ENCODE measurements around the gene OPN3.
"Not testable (repeated sequence)": the region's sequence is repeated elsewhere in the genome, so short reads cannot be mapped to it uniquely, and the experiment has no call there.

OPN3 gene, protein sequence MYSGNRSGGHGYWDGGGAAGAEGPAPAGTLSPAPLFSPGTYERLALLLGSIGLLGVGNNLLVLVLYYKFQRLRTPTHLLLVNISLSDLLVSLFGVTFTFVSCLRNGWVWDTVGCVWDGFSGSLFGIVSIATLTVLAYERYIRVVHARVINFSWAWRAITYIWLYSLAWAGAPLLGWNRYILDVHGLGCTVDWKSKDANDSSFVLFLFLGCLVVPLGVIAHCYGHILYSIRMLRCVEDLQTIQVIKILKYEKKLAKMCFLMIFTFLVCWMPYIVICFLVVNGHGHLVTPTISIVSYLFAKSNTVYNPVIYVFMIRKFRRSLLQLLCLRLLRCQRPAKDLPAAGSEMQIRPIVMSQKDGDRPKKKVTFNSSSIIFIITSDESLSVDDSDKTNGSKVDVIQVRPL

GRCh38 chr1:241640149-241640866 lies at the start of gene OPN3, which contains the start of gene CHML:
TSS of gene OPN3 (minus strand) at chr1:241640369. CDS start at chr1:241640254, 115 bp downstream.
TSS of gene CHML (minus strand) at chr1:241640369. CDS start at chr1:241635766, 4,603 bp downstream.
- in situ Hi-C loops (cut with HindIII; ENCODE audit: low sequenced_read_pairs): loop anchor here (25.0 kb wide), 1 partner anchor 172 kb away; no protein-coding TSS in a partner anchor

DNA sequence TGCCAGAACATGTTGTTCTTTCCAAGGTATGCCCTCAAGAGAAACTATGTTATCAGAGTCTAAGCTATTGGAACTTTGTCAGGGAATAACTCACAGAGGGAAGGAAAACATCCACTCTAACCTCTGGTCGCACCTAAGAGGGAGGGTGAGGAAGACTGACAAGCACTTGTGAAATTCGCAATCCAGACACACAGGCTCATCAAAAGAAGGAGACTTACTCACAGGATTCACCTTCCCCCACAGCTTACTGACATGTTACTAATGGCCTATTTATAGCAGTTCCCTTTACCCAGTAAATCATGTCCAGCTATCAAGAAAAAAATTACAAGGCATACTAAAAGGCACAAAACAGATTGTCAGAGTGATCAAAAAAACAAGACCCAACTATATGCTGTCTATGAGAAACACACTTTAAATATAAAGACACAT lies 48.8 kb upstream of the OPN3 start:
- in situ Hi-C loops (cut with HindIII; ENCODE audit: low sequenced_read_pairs): no loop called here

- in situ Hi-C loops (cut with HindIII; ENCODE audit: low sequenced_read_pairs): no loop called here
Measured at GRCh38 chr1:241684108-241684507, 43.9 kb upstream of the OPN3 start.

- in situ Hi-C loops (cut with HindIII; ENCODE audit: low sequenced_read_pairs): no loop called here
Measured at GRCh38 chr1:241682921-241683320, 42.8 kb upstream of the OPN3 start.

GRCh38 chr1:241681861-241682448 lies 41.8 kb upstream of the OPN3 start:
- in situ Hi-C loops (cut with HindIII; ENCODE audit: low sequenced_read_pairs): not testable (repeated sequence)

GRCh38 chr1:241679961-241680360 lies 39.8 kb upstream of the OPN3 start:
- in situ Hi-C loops (cut with HindIII; ENCODE audit: low sequenced_read_pairs): no loop called here

DNA sequence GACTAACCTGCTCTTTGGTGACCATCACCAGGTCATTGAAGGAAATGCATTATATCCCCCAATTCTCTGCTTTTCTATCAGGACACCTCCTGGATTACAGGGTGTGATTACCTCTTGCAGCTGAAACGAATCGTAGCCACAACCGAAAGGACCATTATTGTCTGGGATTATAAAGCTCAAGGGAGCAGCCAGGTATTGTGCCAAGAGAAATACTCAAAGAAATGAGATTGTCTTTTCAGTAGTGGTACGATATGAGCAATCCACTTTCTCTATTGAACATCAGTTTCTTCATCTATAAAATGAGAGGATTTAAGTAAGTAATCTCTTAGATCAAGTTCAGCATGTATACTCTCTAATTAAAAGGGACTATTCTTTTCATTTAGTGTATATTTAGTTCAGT lies 39.2 kb upstream of the OPN3 start:
- in situ Hi-C loops (cut with HindIII; ENCODE audit: low sequenced_read_pairs): no loop called here

DNA sequence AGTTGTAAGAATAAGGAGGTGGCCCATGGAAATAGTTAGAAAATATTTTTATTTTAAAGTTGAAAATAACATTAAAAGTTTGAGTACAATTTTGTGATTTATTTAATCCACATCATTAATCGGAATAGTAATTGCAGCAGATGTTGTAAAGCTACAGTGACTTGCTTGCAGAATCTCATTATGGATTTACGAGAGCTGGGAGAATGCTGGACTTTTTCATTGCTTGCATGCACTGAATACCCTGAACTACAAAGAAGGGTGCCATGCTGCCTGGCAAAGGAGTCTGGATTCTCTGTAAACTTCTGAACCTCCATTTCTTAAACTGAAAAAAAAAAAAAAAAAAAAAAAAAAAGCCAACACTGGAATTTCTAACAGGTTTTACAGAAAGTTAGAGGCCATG lies 38.4 kb upstream of the OPN3 start:
- in situ Hi-C loops (cut with HindIII; ENCODE audit: low sequenced_read_pairs): no loop called here

DNA sequence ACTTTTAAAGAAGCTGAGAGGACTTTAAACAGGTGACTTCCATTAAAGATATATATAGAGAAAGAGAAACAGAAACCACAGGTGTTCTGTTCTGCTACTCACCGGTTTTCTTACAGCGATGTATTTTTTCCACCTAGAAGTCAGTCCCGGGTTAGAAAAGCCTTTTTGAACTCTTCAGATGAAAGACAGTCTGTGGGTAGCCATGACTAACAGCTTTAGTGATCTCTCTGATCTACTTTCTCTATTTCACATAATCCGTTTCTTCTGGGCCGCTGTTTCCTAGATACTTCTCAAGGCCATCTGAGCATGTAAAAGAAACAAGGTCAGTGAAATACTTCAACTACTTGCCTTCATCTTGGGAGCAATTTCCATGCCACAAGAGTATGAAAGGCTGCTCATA lies 37.0 kb upstream of the OPN3 start:
- in situ Hi-C loops (cut with HindIII; ENCODE audit: low sequenced_read_pairs): no loop called here

GRCh38 chr1:241675983-241676382 lies 35.8 kb upstream of the OPN3 start:
- in situ Hi-C loops (cut with HindIII; ENCODE audit: low sequenced_read_pairs): no loop called here

- in situ Hi-C loops (cut with HindIII; ENCODE audit: low sequenced_read_pairs): no loop called here
Measured at GRCh38 chr1:241674805-241675384, 34.7 kb upstream of the OPN3 start.

GRCh38 chr1:241672301-241672700 lies 32.1 kb upstream of the OPN3 start:
- in situ Hi-C loops (cut with HindIII; ENCODE audit: low sequenced_read_pairs): no loop called here

- in situ Hi-C loops (cut with HindIII; ENCODE audit: low sequenced_read_pairs): no loop called here
Measured at GRCh38 chr1:241666419-241666818, 26.2 kb upstream of the OPN3 start.

DNA sequence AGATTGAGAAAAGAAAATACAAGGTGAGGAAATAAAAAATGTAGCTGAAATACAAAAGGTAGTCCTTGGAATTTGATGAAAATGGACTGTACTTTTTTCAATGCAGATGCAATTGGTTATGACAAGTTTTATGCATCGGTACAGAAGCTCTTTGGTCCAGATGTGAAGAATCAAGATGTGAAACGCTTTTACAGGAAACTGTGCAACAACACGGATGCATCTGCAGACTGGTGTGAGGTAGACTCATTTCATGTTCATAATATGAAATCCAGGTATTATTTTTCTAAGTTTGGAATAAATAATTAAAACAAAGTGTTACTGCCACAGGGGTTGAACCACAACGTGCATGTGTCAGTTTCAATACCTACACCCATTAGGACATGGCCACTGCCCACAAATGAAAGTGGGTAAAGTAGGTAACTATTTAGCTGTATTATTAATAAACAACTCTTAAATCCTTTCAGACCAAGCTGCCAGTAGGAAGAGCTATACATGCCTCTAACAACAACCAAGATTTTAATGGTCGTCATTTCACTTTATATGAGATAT lies 20.3 kb upstream of the OPN3 start:
- in situ Hi-C loops (cut with HindIII; ENCODE audit: low sequenced_read_pairs): no loop called here

- in situ Hi-C loops (cut with HindIII; ENCODE audit: low sequenced_read_pairs): not testable (repeated sequence)
Measured at GRCh38 chr1:241659016-241659415, 18.8 kb upstream of the OPN3 start.

DNA sequence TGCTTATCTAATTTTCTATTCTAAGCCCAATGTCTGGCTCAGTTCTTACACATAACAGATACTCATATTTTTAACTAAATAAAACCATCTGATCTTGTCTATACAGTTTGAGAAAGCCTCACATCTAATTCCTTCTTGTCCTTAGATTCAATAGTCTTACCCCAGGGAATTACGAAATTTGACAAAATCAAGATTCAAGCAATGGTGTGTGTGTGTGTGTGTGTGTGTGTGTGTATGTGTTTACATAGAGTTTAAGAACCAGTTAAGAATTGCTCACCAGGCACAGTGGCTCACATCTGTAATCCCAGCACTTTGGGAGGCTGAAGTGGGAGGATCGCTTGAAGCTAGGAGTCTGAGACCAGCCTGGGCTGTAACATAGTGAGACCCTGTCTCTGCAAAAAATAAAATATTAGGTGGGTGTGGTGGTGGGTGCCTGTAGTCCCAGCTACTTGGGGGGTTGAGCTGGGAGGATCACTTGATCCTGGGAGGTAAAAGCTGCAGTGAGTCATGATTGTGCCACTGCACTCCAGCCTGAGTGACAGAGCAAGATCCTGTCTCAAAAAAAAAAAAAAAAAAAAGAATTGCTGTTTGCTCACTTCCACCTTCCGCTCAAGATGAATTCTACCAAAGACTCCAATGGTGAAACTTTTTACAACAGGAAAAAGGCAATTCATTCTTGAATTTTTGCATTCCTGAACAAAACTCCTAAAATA lies 18.1 kb upstream of the OPN3 start:
- in situ Hi-C loops (cut with HindIII; ENCODE audit: low sequenced_read_pairs): no loop called here

- in situ Hi-C loops (cut with HindIII; ENCODE audit: low sequenced_read_pairs): loop anchor here (5.0 kb wide), 1 partner anchor 98 kb away; no protein-coding TSS in a partner anchor
Measured at GRCh38 chr1:241654641-241655040, 14.5 kb upstream of the OPN3 start.

DNA sequence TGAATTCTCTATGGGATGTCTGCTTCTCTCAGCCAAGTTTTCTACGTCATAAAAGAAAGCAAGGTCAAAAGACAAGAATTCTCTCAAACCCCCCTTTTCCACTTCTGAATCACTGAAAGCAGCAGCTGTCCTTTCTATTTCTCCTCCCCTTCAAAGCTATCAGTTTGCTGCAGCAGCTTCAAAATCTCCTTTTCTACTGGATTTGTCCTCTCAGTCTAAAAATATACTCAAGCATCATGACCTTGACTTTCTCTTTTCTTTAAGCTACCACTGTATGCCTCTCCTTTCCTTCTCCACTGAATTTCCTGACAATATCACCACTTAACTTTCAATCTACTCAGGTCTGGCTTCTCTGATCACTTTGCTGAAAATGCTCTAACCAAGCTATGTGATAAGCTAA lies 13.8 kb upstream of the OPN3 start:
- in situ Hi-C loops (cut with HindIII; ENCODE audit: low sequenced_read_pairs): loop anchor here (5.0 kb wide), 1 partner anchor 98 kb away; no protein-coding TSS in a partner anchor

DNA sequence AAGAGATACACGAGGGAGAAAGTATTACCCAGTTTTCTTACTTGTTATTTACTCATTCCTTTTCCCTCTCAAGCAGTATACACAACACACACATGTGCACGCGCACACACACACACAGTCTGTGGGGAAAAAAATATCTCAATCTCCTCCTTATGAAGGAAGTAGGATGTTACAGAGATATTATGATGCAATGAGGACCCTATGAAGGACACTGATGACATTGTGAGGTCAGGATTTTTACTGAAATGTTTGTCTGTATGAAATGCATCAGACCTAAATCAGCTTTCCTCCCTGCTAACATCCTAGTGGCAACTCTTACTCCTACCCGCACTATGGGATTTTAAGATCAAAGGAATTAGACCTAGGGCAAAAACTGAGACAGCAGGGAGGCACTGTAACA lies 11.8 kb upstream of the OPN3 start, which contains the start of gene WDR64:
TSS of gene WDR64 (plus strand) at position 270 of the 400 bp plus-strand sequence. CDS start 204 bp downstream, outside the sequence.
- in situ Hi-C loops (cut with HindIII; ENCODE audit: low sequenced_read_pairs): loop anchor here (5.0 kb wide), 1 partner anchor 100 kb away; no protein-coding TSS in a partner anchor

DNA sequence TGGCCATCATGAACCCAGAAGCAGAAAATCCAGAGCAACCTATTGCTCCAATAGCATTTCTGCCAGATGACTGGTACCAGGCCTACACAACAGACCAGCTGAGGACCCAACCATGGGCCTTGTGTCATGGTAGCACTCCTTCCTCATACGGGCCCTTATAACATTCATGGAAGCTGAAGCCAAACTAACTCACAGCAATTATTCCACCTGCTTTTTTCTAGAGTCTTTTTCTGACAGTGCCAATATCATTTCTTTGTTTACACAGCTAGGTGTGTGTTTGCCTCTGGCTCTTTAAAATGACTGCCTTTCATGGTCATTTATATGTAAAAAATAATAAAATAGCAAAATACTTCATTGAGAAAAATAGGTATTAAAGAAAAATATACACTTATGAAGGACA lies 8.0 kb upstream of the OPN3 start:
- in situ Hi-C loops (cut with HindIII; ENCODE audit: low sequenced_read_pairs): loop anchor here (25.0 kb wide), 1 partner anchor 164 kb away; no protein-coding TSS in a partner anchor

Data from DLD1 (cell line).